ENCODE data around the gene SLC25A44.
A peak's percentile ranks its signal among the peaks of the same experiment; 100 is the strongest.

SLC25A44 gene

GRCh38 chr1:156193488-156194299, at the start of gene SLC25A44:
Gene SLC25A44 (plus strand): TSS chr1:156194104. CDS start chr1:156199848, 5,744 bp downstream.
- DNase-seq (ENCODE audit: low spot score) = peak; percentile 97

GRCh38 chr1:156144742-156145141, 49.2 kb upstream of the SLC25A44 start:
- DNase-seq (ENCODE audit: low spot score) = no peak

GRCh38 chr1:156145650-156146019, 48.3 kb upstream of the SLC25A44 start:
- DNase-seq (ENCODE audit: low spot score) = no peak

- peak; percentile 91 for DNase-seq (ENCODE audit: low spot score)
Observed at GRCh38 chr1:156146020-156146768, 47.7 kb upstream of the SLC25A44 start.

- no peak for DNase-seq (ENCODE audit: low spot score)
Observed at GRCh38 chr1:156146769-156147405, 47.0 kb upstream of the SLC25A44 start.

- no peak for DNase-seq (ENCODE audit: low spot score)
Observed at GRCh38 chr1:156148216-156148615, 45.7 kb upstream of the SLC25A44 start.

- DNase-seq (ENCODE audit: low spot score) = no peak
Observed at GRCh38 chr1:156149374-156150332, 44.3 kb upstream of the SLC25A44 start.

GRCh38 chr1:156150333-156151011, 43.4 kb upstream of the SLC25A44 start:
- no peak for DNase-seq (ENCODE audit: low spot score)

- no peak for DNase-seq (ENCODE audit: low spot score)
Observed at GRCh38 chr1:156151093-156151688, 42.7 kb upstream of the SLC25A44 start.

GRCh38 chr1:156152628-156153027, 41.3 kb upstream of the SLC25A44 start:
- DNase-seq (ENCODE audit: low spot score) = no peak

- no peak for DNase-seq (ENCODE audit: low spot score)
Observed at GRCh38 chr1:156153362-156153761, 40.5 kb upstream of the SLC25A44 start, which contains the start of gene SEMA4A. Gene SEMA4A (plus strand): TSS chr1:156153585. CDS start chr1:156154579, 994 bp downstream.

GRCh38 chr1:156154317-156154749, 39.6 kb upstream of the SLC25A44 start:
- no peak for DNase-seq (ENCODE audit: low spot score)

- no peak for DNase-seq (ENCODE audit: low spot score)
Observed at GRCh38 chr1:156155756-156156510, 38.0 kb upstream of the SLC25A44 start.

GRCh38 chr1:156157506-156157905, 36.4 kb upstream of the SLC25A44 start:
- DNase-seq (ENCODE audit: low spot score) = no peak

- no peak for DNase-seq (ENCODE audit: low spot score)
Observed at GRCh38 chr1:156157966-156158365, 35.9 kb upstream of the SLC25A44 start.

GRCh38 chr1:156160000-156160742, 33.7 kb upstream of the SLC25A44 start:
- no peak for DNase-seq (ENCODE audit: low spot score)

GRCh38 chr1:156160743-156161171, 33.1 kb upstream of the SLC25A44 start:
- no peak for DNase-seq (ENCODE audit: low spot score)

- no peak for DNase-seq (ENCODE audit: low spot score)
Observed at GRCh38 chr1:156162430-156163037, 31.4 kb upstream of the SLC25A44 start.

Data from SW480 (cell line).